Breast epithelium (tissue), 4 donors: ENCODE measurements around the gene PTPRN. TPM values are rescaled to one million over a fixed set of nuclear protein-coding genes. Genes with fewer than 3 reads are reported as not detected.
"Not testable (repeated sequence)": the region's sequence is repeated elsewhere in the genome, so short reads cannot be mapped to it uniquely, and the experiment has no call there.

Experiments used
- DNase-seq, 2 donors: peaks; one replicate each; pipeline ENCODE4 v3.0.0-alpha.2; 2019; ENCODE audit warnings: low spot score in 2 of 2
- H3K27ac ChIP-seq, 2 donors: fragments of 200-600 bp; sonication (generic) in 1 of 2; one replicate each; pipeline ENCODE4 v1.5.1; 2016 to 2019; ENCODE audit warnings: mild to moderate bottlenecking in 1 of 2
- H3K27me3 ChIP-seq, 2 donors: fragments of 200-600 bp; sonication (generic) in 1 of 2; one replicate each; pipeline versions ENCODE4 v1.5.1 to v1.6.0; 2017 to 2019; ENCODE audit warnings: control low read depth in 1 of 2, mild to moderate bottlenecking in 1 of 2
- H3K36me3 ChIP-seq: fragments of 200-600 bp; one replicate; pipeline ENCODE4 v1.5.1; 2019
- H3K4me1 ChIP-seq, 2 donors: fragments of 200-600 bp; sonication (generic); one replicate each; pipeline ENCODE4 v1.5.1; 2016 to 2019; ENCODE audit warnings: control low read depth in 1 of 2
- H3K4me3 ChIP-seq, 3 donors: fragments of 200-600 bp; sonication (generic); 1 replicate in 2 of 3; 2 replicates in 1 of 3; pipeline ENCODE4 v1.5.1; 2016 to 2019; ENCODE audit warnings: mild to moderate bottlenecking in 3 of 3, moderate library complexity in 2 of 3
- H3K9me3 ChIP-seq, 2 donors: fragments of 200-600 bp; sonication (generic) in 1 of 2; one replicate each; pipeline ENCODE4 v1.5.1; 2016 to 2019; ENCODE audit warnings: control low read depth in 1 of 2
- CTCF ChIP-seq, 3 donors: fragments of 450-650 bp; IDR thresholded peaks; one replicate each; pipeline ENCODE4 v1.5.1; 2016 to 2017; ENCODE audit warnings: antibody characterized with exemption in 3 of 3, mild to moderate bottlenecking in 3 of 3, moderate library complexity in 3 of 3
- POLR2A ChIP-seq: fragments of 450-650 bp; IDR thresholded peaks from one replicate; pipeline ENCODE4 v1.6.1; 2016; ENCODE audit warnings: antibody characterized with exemption, mild to moderate bottlenecking, moderate library complexity
- POLR2AphosphoS5 ChIP-seq, 3 donors: sonication (generic); formaldehyde crosslinking; IDR thresholded peaks; one replicate each; pipeline ENCODE4 v1.6.1; 2017; ENCODE audit warnings: antibody characterized with exemption in 3 of 3
- intact Hi-C: fragments of 100-400 bp; cut with DNase I; formaldehyde crosslinking; loops from one replicate; pipeline ENCODE4 v1.15.1; 2023; ENCODE audit warnings: low total_unique reads
- total RNA-seq, 3 donors: library from RNA; depleted of rRNA; stranded (reverse); fragments of >200 nt; gene quantifications; one replicate each; pipeline ENCODE4 v1.1.0, GENCODE V29; 2016

The PTPRN gene
- total RNA-seq, 3 donors from 2014 or later = 0.33 to 0.44 TPM; not detected in 1

GRCh38 chr2:219291394-219291793, 17.8 kb downstream of the PTPRN start:
- no peak for DNase-seq
- intact Hi-C loops = no loop called here
- peak overlapping the region in 1 of 2 donors; percentile 92 for H3K27ac ChIP-seq
- peaks cover 4 to 12% of the 10 kb centered on the region in 2 donors for H3K4me1 ChIP-seq
- TF ChIP-seq CTCF (IDR thresholded peaks at IDR 0.05) = no peak
- TF ChIP-seq POLR2A = no peak
- no peak for TF ChIP-seq POLR2AphosphoS5 (IDR thresholded peaks at IDR 0.05)
- no peaks in the 10 kb centered on the region for H3K27me3 ChIP-seq
- H3K36me3 ChIP-seq = no peaks in the 10 kb centered on the region
- H3K4me3 ChIP-seq = no peak overlapping the region
- H3K9me3 ChIP-seq = no peaks in the 10 kb centered on the region

- no peak for DNase-seq
- Histone ChIP-seq H3K27ac (peak overlapping the region; percentile 74 to 92), H3K4me3 (no peak overlapping the region), H3K9me3 (no peaks in the 10 kb centered on the region), H3K36me3 (no peaks in the 10 kb centered on the region), H3K27me3 (no peaks in the 10 kb centered on the region), H3K4me1 (peaks cover 4 to 13% of the 10 kb centered on the region in 2 donors)
- intact Hi-C loops = no loop called here
- TF ChIP-seq POLR2A (no peak), CTCF (IDR thresholded peaks at IDR 0.05) (no peak), POLR2AphosphoS5 (IDR thresholded peaks at IDR 0.05) (no peak)
Observed at GRCh38 chr2:219290381-219291171, 18.6 kb downstream of the PTPRN start.

GRCh38 chr2:219289537-219290361, 19.5 kb downstream of the PTPRN start:
- Histone ChIP-seq H3K27me3 (no peaks in the 10 kb centered on the region), H3K27ac (peak overlapping the region; percentile 74 to 92), H3K4me3 (no peak overlapping the region), H3K9me3 (no peaks in the 10 kb centered on the region), H3K36me3 (no peaks in the 10 kb centered on the region), H3K4me1 (peaks cover 8 to 13% of the 10 kb centered on the region in 2 donors)
- peak in 1 of 3 donors; percentile 42 for TF ChIP-seq POLR2AphosphoS5 (IDR thresholded peaks at IDR 0.05)
- no peak for TF ChIP-seq POLR2A
- intact Hi-C loops = no loop called here
- DNase-seq = peak in 1 of 2 donors; percentile 67

- no peaks in the 10 kb centered on the region for H3K27me3 ChIP-seq
- no peak for DNase-seq
- H3K36me3 ChIP-seq = no peaks in the 10 kb centered on the region
- peaks cover 10 to 13% of the 10 kb centered on the region in 2 donors for H3K4me1 ChIP-seq
- no peak overlapping the region for H3K4me3 ChIP-seq
- TF ChIP-seq POLR2A (no peak), POLR2AphosphoS5 (IDR thresholded peaks at IDR 0.05) (no peak), CTCF (IDR thresholded peaks at IDR 0.05) (no peak)
- H3K27ac ChIP-seq = peak overlapping the region; percentile 74 to 92
- intact Hi-C loops = no loop called here
- H3K9me3 ChIP-seq = no peaks in the 10 kb centered on the region
Observed at GRCh38 chr2:219289195-219289536, 20.0 kb downstream of the PTPRN start.

- intact Hi-C loops = no loop called here
- H3K27me3 ChIP-seq = no peaks in the 10 kb centered on the region
- no peak for DNase-seq
- TF ChIP-seq CTCF (IDR thresholded peaks at IDR 0.05) = no peak
- H3K36me3 ChIP-seq = no peaks in the 10 kb centered on the region
- H3K27ac ChIP-seq = peak overlapping the region in 1 of 2 donors; percentile 24
- H3K9me3 ChIP-seq = no peaks in the 10 kb centered on the region
- peaks cover 10 to 13% of the 10 kb centered on the region in 2 donors for H3K4me1 ChIP-seq
- H3K4me3 ChIP-seq = no peak overlapping the region
Observed at GRCh38 chr2:219287580-219288265, 21.5 kb downstream of the PTPRN start.

- H3K4me1 ChIP-seq = peaks cover 10 to 13% of the 10 kb centered on the region in 2 donors
- H3K9me3 ChIP-seq, H3K27me3 ChIP-seq, H3K36me3 ChIP-seq, H3K4me3 ChIP-seq, DNase-seq, intact Hi-C loops: not testable (repeated sequence)
- peak overlapping the region; percentile 61 to 89 for H3K27ac ChIP-seq
Observed at GRCh38 chr2:219287116-219287440, 22.1 kb downstream of the PTPRN start.
